Measurements from ENCODE around the gene SLC47A1.
"Not testable (repeated sequence)": the region's sequence is repeated elsewhere in the genome, so short reads cannot be mapped to it uniquely, and the experiment has no call there.

The SLC47A1 gene, protein sequence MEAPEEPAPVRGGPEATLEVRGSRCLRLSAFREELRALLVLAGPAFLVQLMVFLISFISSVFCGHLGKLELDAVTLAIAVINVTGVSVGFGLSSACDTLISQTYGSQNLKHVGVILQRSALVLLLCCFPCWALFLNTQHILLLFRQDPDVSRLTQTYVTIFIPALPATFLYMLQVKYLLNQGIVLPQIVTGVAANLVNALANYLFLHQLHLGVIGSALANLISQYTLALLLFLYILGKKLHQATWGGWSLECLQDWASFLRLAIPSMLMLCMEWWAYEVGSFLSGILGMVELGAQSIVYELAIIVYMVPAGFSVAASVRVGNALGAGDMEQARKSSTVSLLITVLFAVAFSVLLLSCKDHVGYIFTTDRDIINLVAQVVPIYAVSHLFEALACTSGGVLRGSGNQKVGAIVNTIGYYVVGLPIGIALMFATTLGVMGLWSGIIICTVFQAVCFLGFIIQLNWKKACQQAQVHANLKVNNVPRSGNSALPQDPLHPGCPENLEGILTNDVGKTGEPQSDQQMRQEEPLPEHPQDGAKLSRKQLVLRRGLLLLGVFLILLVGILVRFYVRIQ

DNA sequence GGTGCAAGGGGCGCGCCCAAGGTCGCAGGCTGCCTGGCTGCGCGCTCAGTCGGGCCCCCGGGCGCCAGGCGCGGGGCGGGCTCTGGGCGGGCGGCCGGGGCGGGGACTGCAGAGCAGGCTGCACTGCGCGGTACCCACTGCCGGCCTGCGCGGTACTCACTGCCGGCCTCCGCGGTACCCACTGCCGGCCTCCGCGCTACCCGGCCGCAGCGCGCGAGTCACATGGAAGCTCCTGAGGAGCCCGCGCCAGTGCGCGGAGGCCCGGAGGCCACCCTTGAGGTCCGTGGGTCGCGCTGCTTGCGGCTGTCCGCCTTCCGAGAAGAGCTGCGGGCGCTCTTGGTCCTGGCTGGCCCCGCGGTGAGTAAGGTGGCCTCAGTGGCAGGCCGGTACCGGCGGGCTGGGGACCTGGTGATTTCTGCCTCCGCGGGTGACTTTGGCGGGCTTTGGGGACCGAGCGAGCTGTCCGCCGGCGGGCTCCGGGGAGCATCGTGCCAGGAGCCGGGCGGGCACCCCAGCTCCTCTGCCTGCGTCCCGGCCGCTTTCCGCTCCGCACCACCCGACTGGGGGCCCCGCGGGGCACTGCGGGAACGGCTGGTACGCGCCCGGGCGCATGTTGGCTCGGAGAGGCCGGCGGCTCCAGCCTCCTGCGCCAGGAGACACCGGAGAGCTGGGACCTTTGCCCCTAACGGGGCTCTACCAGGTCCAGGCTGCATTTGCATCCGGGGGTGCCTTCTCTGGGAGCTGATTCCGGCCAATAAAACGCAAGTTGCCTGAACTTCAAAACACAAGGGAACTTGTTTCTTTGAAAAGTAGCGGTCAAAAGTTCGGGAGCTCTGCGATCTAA, at the start of gene SLC47A1:
Gene SLC47A1, plus strand, starts transcription at position 137 of the 844 bp plus-strand sequence. Its CDS starts 86 bp downstream, at position 223.
- peak; percentile 30 for DNase-seq (ENCODE audit: low read depth)

DNA sequence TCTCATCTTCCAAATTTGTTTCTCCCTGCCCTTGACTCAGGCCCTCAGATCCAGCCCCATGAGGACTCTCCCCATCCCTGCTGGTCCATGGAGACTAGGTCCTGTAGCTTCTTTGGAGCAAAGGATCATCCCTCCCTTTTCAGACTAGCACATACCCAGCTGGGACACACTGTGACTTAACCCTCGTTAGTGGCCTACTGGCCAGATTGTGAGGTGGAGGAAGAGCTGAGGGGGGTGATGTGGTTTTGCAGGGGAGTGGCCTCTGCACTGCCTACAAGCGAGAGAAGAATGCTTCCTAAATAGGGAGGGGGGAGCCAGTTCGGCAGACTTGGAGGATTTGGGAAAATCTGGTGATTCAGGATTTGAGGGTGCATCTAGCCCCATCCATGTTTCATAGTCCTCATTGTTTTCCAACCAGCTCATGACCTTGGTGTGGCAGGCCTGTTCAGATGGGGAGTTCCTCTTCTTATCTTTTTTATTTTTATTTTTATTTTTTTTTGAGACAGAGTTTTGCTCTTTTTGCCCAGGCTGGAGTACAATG, 47.8 kb upstream of the SLC47A1 start:
- DNase-seq (ENCODE audit: low read depth) = no peak

DNA sequence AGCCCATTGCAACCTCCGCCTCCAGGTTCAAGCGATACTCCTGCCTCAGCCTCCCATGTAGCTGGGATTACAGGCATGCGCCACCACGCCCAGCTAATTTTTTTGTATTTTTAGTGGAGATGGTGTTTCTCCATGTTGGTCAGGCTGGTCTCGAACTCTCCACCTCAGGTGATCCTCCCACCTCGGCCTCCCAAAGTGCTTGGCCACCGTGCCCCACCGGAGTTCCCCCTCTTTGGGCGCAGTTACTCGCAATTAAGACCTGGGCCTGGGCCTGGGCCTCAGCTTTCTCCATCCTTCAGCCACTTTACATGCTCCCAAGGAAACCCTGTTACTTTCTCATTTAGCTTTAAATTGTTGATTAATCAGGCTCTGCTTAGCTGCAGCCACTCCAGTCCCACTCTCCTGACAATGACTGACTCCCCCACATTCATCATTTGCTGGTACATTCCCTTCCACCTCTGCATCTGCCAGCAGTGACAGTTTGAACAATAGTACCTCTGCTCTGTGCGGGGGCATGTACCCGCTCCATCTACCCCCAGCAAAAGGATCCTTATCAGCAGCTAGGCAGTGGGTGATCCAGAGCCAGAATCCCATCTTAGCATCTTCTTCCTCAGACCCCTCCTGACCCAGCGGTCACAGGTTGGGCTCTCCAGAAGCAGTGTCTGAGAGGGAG, 47.2 kb upstream of the SLC47A1 start:
- no peak for DNase-seq (ENCODE audit: low read depth)

DNA sequence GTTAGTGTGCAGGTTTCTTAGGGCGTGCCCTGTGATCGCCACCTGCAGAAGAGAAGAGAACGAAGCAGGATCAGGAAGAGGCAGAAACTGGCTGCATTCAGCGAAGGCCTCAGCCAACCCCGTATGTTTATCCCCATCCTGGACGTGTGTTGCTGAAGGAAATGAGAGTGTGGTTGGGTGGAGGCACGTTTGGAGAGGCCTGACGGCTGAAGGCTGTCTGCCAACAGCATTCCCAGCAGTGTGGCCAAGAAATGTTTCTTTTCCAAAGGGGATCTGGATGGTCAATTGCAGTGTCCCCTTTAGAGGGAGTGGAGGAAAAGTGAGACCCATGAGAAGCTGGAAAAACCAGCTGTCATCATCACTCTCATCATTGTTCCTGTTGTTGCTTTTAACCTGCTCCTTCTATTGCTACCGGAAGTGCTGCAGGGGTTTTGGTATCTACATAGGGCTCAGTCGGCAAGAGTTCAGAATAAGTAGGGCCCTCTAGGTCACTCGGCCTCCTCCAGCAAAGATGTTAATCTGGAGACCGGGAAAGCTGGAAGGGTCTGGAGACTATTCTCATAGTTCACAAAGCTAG, 46.5 kb upstream of the SLC47A1 start:
- DNase-seq (ENCODE audit: low read depth) = no peak

DNA sequence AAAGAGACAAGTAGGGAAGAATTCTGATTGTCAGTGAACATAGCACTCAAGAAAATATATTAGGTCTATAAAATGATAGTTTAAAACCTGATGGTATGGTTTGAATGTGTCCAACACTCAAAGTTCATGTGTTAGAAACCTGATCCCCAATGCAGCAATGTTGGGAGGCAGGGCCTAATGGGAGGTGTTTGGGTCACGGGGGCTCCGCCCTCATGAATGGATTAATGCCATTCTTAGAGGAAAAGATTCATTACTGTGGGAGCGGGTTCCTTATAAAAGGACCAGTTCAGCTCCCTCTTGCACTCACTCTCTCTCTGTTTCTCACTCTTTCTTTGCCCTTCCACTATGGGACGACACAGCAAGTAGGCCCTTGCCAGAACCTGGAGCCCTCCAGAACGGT, 41.5 kb upstream of the SLC47A1 start:
- no peak for DNase-seq (ENCODE audit: low read depth)

DNA sequence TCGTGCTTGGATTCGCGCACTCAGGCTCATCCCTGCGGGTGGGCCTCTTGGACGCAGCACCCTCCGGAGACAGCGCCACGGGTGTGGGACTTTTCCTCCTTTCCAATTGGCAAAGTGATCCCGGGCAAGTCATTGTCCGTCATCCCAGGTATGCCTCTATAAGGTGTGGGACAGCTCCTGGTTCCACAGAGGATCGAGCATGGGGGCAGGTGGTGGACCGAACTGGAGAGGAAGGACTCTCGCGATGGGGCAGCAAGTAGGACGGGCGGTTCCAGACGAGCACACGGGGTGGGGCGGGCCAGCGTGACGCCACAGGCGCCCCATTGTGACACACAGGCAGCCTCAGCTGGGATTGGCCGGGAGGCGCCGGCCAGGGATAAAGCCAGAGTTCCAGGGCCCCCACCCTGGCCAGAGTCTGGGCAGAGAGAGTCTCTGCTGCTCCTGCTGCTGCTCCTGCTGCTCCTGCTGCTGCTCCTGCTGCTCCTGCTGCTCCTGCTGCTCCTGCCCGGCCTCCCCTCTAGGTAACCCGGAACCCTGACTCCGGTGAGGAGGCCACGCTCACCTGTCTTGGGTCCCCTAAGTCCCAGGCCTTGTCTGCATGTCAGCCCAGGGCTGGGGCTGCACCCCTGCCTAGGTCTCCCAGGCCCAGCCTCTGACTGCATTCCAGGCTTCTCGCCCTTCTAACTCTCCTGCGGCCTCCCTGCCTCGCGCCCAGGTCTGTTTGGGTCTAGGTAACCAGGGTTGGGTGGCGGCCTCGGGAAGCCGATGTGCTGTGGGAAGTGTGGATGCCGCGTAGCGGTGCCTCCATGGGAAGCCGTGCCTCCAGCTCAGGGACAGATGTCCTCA, 38.5 kb upstream of the SLC47A1 start:
- DNase-seq (ENCODE audit: low read depth) = no peak

DNA sequence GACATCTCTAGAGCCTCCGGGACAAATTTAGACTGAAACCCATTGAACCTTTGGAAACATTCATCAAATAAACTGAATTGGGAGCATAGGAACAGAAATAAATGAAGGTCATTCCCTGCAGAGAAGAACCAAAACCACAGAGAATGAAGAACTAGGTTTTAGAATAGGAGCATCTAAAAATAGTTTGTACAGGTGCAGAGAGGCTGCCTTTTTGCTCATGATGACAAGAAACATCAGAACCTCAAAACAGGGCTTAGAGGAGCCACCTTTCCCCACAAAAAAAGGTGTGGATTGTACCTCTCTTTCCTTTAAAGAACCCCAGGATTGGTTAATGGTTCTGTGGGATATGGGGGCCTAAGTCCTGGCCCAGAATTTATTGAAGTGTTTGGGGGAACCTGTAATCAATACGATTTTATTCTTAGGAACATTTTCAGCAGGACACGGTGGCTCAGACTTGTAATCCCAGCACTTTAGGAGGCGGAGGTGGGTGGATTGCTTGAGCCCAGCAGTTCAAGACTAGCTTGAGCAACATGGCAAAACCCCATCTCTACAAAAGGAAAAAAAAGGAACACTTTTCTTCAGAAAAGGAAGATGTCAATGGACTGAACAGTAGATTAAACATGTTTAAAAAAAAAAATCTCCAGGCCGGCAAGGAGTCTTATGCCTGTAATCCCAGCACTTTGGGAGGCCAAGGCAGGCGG, 37.7 kb upstream of the SLC47A1 start:
- no peak for DNase-seq (ENCODE audit: low read depth)

DNA sequence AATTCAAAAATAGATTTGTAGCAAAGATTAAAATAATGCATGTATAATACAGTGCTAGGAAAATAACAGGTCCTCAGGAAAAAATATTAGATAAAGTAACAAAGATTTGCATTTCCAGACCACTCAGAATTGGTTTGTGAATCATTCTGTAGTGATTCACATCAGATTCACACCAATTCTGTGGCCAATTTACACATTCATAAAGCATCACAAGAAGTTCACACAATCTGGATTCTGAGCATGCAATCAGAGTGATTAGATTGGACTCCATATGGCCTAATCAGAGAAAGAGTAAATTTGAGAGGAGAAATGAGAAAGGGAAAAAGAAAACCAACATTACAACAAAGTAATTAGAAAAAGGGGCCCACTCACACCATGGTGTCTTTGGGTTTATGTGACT, 36.0 kb upstream of the SLC47A1 start:
- DNase-seq (ENCODE audit: low read depth) = no peak

DNA sequence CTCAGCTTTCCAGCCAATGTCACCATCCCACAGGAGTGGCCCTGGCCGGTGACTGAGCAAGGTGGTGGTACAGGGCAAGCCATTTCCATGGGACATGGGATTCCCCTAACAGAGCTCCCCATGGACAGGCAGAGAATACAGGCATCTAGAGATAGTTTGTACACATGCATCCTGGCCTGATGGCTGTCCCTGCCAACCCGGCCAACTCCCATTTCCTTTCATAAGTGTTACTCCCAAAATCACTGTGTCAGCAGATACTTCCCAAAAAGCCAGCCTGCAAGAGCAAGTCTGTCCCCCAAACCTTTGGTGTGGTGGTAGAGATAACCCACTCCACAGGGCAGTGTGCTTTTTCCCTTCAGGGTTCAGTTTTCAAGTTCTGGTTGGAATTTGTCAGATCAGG, 32.4 kb upstream of the SLC47A1 start:
- DNase-seq (ENCODE audit: low read depth) = no peak

DNA sequence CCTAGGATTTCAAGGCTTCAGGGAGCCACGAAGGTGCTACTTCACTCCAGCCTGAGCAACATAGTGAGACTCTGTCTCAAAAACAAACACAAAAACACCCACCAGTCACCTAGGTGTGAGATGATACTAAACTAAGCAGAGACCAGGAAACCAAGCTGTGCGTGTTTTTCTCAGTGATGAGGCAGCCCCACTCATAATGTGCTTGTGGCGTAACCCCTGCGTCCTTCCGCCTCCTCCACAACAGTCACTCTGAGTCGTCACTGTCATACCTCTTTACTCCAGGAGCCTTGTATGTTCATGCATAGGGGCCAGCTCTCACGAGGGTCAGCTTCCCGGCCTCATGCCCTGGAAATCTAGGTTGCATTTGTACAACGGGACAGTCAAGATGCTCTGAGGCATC, 31.1 kb upstream of the SLC47A1 start:
- DNase-seq (ENCODE audit: low read depth) = peak; percentile 22

DNA sequence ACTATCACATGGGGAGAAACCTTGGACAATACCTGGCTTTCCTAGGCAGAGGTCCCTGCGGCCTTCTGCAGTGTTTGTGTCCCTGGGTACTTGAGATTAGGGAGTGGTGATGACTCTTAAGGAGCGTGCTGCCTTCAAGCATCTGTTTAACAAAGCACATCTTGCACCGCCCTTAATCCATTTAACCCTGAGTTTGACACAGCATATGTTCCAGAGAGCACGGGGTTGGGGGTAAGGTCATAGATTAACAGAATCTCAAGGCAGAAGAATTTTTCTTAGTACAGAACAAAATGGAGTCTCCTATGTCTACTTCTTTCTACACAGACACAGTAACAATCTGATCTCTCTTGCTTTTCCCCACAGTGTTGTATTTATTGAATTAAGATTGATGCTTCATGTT, 28.1 kb upstream of the SLC47A1 start:
- DNase-seq (ENCODE audit: low read depth) = not testable (repeated sequence)

DNA sequence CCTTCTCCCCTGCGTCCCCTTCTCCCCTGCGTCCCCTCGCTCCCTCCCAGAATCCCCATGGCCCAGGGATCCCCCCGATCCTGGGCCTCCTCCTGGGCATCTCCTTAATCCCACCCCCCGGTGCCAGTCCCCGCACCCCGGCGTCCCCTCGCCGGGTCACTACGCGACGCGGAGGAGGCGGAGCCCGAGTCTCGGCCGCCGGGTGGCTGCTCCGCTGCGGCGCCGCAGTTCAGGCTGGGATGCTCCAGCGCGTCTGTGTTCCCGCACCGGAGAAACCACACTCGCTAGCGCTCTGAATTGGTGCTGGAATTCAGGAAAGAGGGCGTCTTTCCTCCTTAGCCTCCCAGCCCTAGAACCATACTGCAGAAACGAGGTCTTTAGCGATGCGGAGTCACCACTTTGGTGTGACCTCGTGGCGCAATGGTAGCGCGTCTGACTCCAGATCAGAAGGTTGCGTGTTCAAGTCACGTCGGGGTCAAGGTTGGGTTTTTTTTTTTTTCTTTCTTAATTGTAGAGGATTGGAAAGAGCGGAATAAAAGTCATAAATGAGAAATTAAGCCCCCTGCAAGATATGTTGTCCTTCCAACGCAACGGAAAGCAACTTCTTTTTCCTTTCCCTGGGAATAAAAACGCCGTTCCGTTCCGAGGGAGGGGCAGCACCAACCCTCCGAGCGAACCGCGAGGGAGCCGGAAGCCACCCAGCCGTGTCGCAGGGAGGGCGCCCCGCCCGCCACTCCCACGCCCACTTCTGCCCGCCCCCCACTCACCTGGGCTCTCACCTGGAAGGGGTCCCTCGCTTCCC, 25.7 kb upstream of the SLC47A1 start:
- peak; percentile 70 for DNase-seq (ENCODE audit: low read depth)

DNA sequence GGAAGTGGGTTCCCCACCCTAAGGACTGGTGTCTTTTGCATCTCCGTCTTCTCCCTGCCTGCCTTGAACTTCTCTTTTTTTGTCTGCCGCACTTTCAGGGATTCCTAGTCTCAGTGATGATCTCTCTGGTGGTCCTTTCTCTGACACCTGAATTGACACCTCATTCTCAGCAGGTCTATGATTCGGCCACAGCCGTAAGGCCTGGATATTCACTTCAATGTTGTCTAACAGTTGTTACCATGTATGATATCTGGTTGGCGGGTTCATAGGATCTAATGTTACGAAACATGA, 25.1 kb upstream of the SLC47A1 start:
- no peak for DNase-seq (ENCODE audit: low read depth)

DNA sequence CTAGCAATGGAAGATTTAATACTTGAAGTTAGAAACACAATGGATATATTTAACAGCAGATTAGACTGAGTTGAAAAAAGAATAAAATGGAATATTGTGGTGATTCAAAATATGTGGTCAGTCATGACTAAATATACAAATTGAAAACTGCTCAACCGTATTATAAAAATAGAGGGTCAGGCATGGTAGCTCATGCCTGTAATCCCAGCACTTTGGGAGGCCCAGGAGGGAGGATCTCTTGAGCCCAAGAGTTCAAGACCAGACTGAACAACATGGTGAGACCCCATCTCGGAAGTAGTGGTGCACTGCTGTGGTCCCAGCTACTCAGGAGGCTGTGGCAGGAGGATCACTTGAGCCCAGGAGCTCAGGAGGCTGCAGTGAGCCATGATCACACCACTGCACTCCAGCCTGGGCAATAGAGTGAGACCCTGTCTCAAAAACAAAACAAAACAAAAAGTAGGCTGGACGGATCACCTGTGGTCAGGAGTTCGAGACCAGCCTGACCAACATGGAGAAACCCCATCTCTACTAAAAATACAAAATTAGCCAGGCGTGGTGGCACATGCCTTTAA, 24.3 kb upstream of the SLC47A1 start:
- not testable (repeated sequence) for DNase-seq (ENCODE audit: low read depth)

DNA sequence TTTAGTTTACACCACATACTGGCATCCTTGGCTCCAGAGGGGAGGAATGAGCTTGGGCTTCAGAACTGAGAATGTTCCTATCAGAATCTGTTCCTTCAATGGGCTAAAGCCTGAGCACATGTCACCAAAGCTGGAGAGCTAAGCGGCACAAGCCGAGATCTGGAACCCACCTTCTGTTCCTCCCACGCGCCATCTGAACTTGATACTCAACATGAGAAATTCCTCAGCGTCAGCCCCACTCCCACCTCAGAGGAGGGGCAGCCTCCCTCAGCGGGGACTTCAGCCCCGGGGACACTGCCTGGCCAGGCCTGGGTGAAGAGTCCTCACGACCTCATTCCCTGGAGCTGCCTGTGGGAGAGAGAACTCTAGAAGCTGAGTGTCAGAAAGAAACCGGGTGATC, 22.8 kb upstream of the SLC47A1 start:
- no peak for DNase-seq (ENCODE audit: low read depth)

DNA sequence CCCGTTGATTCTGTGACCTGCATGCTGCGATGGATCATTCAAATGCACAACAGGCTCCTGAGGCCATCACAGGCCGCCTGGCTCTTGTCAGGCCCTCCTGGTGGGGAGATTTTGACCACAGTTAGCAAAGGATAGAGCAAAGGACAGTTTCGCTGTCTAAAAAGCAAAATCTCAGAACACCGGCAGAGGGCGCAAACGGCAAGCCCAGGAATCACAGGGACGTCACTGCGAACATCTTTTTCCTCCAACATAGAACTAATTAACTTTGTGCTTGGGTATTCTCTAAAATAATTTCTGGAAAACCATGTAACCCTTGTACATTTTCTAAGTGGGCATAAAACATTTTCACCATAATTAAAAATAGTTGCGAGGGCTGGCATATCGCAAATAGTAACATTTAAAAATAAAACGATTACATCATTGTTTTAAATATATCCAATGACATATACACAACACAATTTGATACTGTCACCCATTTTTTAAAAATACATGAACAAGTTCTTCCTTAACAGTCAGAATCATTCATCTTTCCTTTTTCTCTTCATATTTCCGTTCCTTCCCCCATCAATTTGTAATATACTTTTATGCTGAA, 19.7 kb upstream of the SLC47A1 start:
- no peak for DNase-seq (ENCODE audit: low read depth)

DNA sequence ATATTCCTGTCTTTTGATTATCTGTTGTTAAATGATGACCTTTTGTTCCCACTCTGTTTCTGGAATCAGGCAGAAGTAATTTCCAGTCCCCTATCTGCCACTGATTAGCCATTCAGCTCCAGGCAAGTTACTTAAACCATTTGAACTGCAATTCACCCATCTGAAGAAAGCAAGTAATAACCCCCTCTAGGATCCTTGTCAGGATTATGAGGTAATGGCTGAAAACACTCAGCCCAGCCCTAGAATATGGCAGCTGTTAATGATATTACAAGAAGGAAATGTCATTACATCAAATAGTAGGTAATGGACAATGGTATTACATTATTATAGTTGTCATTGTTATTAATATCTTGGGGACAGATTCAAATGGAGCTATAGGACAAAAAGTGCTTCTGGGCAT, 16.0 kb upstream of the SLC47A1 start:
- no peak for DNase-seq (ENCODE audit: low read depth)

DNA sequence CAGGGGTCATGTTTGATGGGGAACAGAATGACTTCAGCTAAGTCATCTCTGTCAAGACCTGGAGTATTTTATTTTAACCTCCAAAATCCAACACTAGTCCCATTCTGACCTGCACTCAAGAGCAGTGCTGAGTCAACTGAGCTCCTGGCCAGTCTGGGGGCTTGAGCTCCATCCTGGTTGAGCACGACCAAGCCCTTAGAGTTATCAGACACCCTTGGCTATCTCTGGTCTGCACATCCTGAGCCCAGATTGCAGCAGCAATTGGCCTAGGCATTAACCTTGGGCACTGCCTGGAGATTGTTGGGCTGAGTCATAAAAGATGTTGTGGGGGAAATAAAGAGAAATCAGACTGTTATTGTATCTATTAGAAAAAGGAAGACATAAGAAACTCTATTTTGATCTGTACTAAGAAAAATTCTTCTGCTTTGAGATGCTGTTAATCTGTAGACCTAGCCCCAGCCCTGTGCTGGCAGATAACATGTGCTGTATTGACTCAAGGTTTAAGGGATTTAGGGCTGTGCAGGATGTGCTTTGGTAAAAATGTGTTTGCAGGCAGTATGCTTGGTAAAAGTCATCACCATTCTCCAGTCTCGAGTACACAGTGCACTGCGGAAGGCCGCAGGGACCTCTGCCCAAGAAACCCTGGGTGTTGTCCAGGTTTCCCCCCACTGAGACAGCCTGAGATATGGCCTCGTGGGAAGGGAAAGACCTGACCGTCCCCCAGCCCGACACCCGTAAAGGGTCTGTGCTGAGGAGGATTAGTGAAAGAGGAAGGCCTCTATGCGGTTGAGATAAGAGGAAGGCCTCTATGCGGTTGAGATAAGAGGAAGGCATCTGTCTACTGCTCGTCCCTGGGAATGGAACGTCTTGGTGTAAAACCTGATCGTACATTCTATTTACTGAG, 14.0 kb upstream of the SLC47A1 start:
- not testable (repeated sequence) for DNase-seq (ENCODE audit: low read depth)

Measured in activated T-cell treated with anti-CD3 and anti-CD28 coated beads for 48 hours (primary cell).